SIG-M5 treated with dmso at 0.1 percent for 504 hours (cell line): ENCODE results near the gene ATG4B.
"Not testable (repeated sequence)": the region's sequence is repeated elsewhere in the genome, so short reads cannot be mapped to it uniquely, and the experiment has no call there.

ENCODE experiments used
- DNase-seq: peaks from one replicate; lab custom pipeline; 2025; ENCODE audit not compliant: unreplicated experiment; lab: John Stamatoyannopoulos, UW

The ATG4B gene

GRCh38 chr2:241637018-241637794 is at the start of gene ATG4B, which contains the start of gene THAP4:
TSS of gene ATG4B (plus strand) at chr2:241637693. CDS start at chr2:241637715, 22 bp downstream.
TSS of gene THAP4 (minus strand) at chr2:241637158. CDS start at chr2:241637017, 141 bp downstream.
- peak; percentile 67 for DNase-seq

GRCh38 chr2:241589863-241590262 is 47.6 kb upstream of the ATG4B start:
- DNase-seq, result not testable (repeated sequence)

GRCh38 chr2:241590496-241591455 is 46.7 kb upstream of the ATG4B start:
- not testable (repeated sequence) for DNase-seq

GRCh38 chr2:241592126-241592845 is 45.2 kb upstream of the ATG4B start:
- no peak for DNase-seq

- DNase-seq, result no peak
Measured at GRCh38 chr2:241593271-241593670, 44.2 kb upstream of the ATG4B start.

- DNase-seq, result peak; percentile 18
Measured at GRCh38 chr2:241595600-241596140, 41.8 kb upstream of the ATG4B start.

GRCh38 chr2:241597561-241597960 is 39.9 kb upstream of the ATG4B start:
- no peak for DNase-seq

- DNase-seq, result no peak
Measured at GRCh38 chr2:241598061-241598460, 39.4 kb upstream of the ATG4B start.

GRCh38 chr2:241598487-241598886 is 39.0 kb upstream of the ATG4B start:
- no peak for DNase-seq

- no peak for DNase-seq
Measured at GRCh38 chr2:241599615-241600014, 37.9 kb upstream of the ATG4B start.

- DNase-seq, result no peak
Measured at GRCh38 chr2:241601841-241602240, 35.7 kb upstream of the ATG4B start.

GRCh38 chr2:241602720-241603119 is 34.8 kb upstream of the ATG4B start:
- DNase-seq, result no peak

- no peak for DNase-seq
Measured at GRCh38 chr2:241603686-241604085, 33.8 kb upstream of the ATG4B start.

- no peak for DNase-seq
Measured at GRCh38 chr2:241606186-241606585, 31.3 kb upstream of the ATG4B start.

GRCh38 chr2:241607162-241607885 is 30.2 kb upstream of the ATG4B start:
- no peak for DNase-seq

GRCh38 chr2:241608881-241609280 is 28.6 kb upstream of the ATG4B start:
- no peak for DNase-seq

- DNase-seq, result peak; percentile 89
Measured at GRCh38 chr2:241609859-241610793, 27.4 kb upstream of the ATG4B start.

GRCh38 chr2:241611062-241611461 is 26.4 kb upstream of the ATG4B start:
- no peak for DNase-seq
